ENCODE results near the gene TBCD.

- TF ChIP-seq ZNF274 (IDR thresholded peaks at IDR 0.05; ENCODE audit: low read length) = no peak
- TF ChIP-seq ZNF274 (tag by site-specific recombination; IDR thresholded peaks at IDR 0.05; ENCODE audit: borderline replicate concordance) = no peak
- no peak for TF ChIP-seq CTCF (tag by site-specific recombination; IDR thresholded peaks at IDR 0.05)
- no peak for TF ChIP-seq REST (tag by site-specific recombination; IDR thresholded peaks at IDR 0.05)
- no peak for TF ChIP-seq YY1 (tag by site-specific recombination; IDR thresholded peaks at IDR 0.05)
- TF ChIP-seq ZNF776 (tag by site-specific recombination; IDR thresholded peaks at IDR 0.05; ENCODE audit: borderline replicate concordance) = no peak
- TF ChIP-seq ZNF549 (tag by site-specific recombination; IDR thresholded peaks at IDR 0.05) = no peak
Measured at GRCh38 chr17:82952019-82952418, 200.2 kb downstream of the TBCD start.

Data from HEK293 (cell line).